Rectal smooth muscle tissue (tissue), 1 donor: ENCODE measurements around the gene GRAP2.

Experiments used
- H3K27ac ChIP-seq: one replicate; pipeline ENCODE4 v1.7.0; 2013; ENCODE audit warnings: low read depth, low read length, inconsistent platforms
- H3K27me3 ChIP-seq: one replicate; pipeline ENCODE4 v1.7.0; 2013; ENCODE audit warnings: low read length; ENCODE audit not compliant: control insufficient read depth, insufficient read depth
- H3K36me3 ChIP-seq: one replicate; pipeline ENCODE4 v1.7.0; 2013; ENCODE audit warnings: low read length; ENCODE audit not compliant: control insufficient read depth, insufficient read depth
- H3K4me1 ChIP-seq: one replicate; pipeline ENCODE4 v1.7.0; 2013; ENCODE audit warnings: low read length; ENCODE audit not compliant: control insufficient read depth, insufficient read depth
- H3K4me3 ChIP-seq: one replicate; pipeline ENCODE4 v1.7.0; 2013; ENCODE audit warnings: low read length
- H3K9ac ChIP-seq: one replicate; pipeline ENCODE4 v1.7.0; 2013; ENCODE audit warnings: low read length

GRAP2 gene

GRCh38 chr22:40014667-40015248, 113.9 kb downstream of the GRAP2 start:
- Histone ChIP-seq H3K36me3 (no peaks in the 10 kb centered on the region), H3K4me1 (no peaks in the 10 kb centered on the region), H3K27me3 (peaks cover 2% of the 10 kb centered on the region), H3K4me3 (no peak overlapping the region), H3K27ac (no peak overlapping the region), H3K9ac (no peak overlapping the region)

GRCh38 chr22:40015358-40015976, 114.6 kb downstream of the GRAP2 start:
- Histone ChIP-seq H3K4me3 (no peak overlapping the region), H3K9ac (no peak overlapping the region), H3K27ac (no peak overlapping the region), H3K36me3 (no peaks in the 10 kb centered on the region), H3K27me3 (peaks cover 2% of the 10 kb centered on the region), H3K4me1 (no peaks in the 10 kb centered on the region)

GRCh38 chr22:40018051-40018450, 117.2 kb downstream of the GRAP2 start:
- Histone ChIP-seq H3K4me3 (no peak overlapping the region), H3K27ac (no peak overlapping the region)

GRCh38 chr22:40019100-40019499, 118.2 kb downstream of the GRAP2 start:
- no peaks in the 10 kb centered on the region for H3K27me3 ChIP-seq
- H3K27ac ChIP-seq, result no peak overlapping the region

More at GRCh38 chr22:40018051-40018450, 117.2 kb downstream of the GRAP2 start:
- H3K36me3 ChIP-seq, result no peaks in the 10 kb centered on the region
- no peaks in the 10 kb centered on the region for H3K27me3 ChIP-seq
- H3K9ac ChIP-seq, result no peak overlapping the region
- no peaks in the 10 kb centered on the region for H3K4me1 ChIP-seq

GRCh38 chr22:40020956-40021355, 120.1 kb downstream of the GRAP2 start:
- H3K27ac ChIP-seq, result no peak overlapping the region
- H3K36me3 ChIP-seq, result no peaks in the 10 kb centered on the region
- no peaks in the 10 kb centered on the region for H3K4me1 ChIP-seq
- H3K27me3 ChIP-seq, result no peaks in the 10 kb centered on the region
- no peak overlapping the region for H3K4me3 ChIP-seq
- H3K9ac ChIP-seq, result no peak overlapping the region

More at GRCh38 chr22:40019100-40019499, 118.2 kb downstream of the GRAP2 start:
- Histone ChIP-seq H3K9ac (no peak overlapping the region), H3K36me3 (no peaks in the 10 kb centered on the region), H3K4me1 (no peaks in the 10 kb centered on the region), H3K4me3 (no peak overlapping the region)

- no peaks in the 10 kb centered on the region for H3K27me3 ChIP-seq
- no peak overlapping the region for H3K4me3 ChIP-seq
- no peak overlapping the region for H3K9ac ChIP-seq
- H3K27ac ChIP-seq, result no peak overlapping the region
- H3K4me1 ChIP-seq, result no peaks in the 10 kb centered on the region
- H3K36me3 ChIP-seq, result no peaks in the 10 kb centered on the region
Observed at GRCh38 chr22:40021401-40022000, 120.6 kb downstream of the GRAP2 start.

GRCh38 chr22:40022536-40023240, 121.8 kb downstream of the GRAP2 start:
- H3K36me3 ChIP-seq, result no peaks in the 10 kb centered on the region
- H3K4me1 ChIP-seq, result no peaks in the 10 kb centered on the region
- no peak overlapping the region for H3K9ac ChIP-seq
- no peaks in the 10 kb centered on the region for H3K27me3 ChIP-seq
- H3K27ac ChIP-seq, result no peak overlapping the region
- no peak overlapping the region for H3K4me3 ChIP-seq
